ENCODE data around the gene IL5. TPM values are rescaled to one million over a fixed set of nuclear protein-coding genes. Genes with fewer than 3 reads are reported as not detected.

The IL5 gene
- total and polyA plus RNA-seq, 2 donors (not counting 3 experiments of a cell fraction or from before 2014, with no cell fraction given), result not detected

GRCh38 chr5:132530946-132531345 is 12.4 kb downstream of the IL5 start:
- Histone ChIP-seq H3K4me1 (ENCODE audit: control insufficient read depth, extremely low read depth, insufficient read depth, low read length) (no peaks in the 10 kb centered on the region), H3K36me3 (ENCODE audit: control insufficient read depth in 2 of 2, extremely low read depth in 1 of 2, insufficient read depth in 2 of 2, low read length in 2 of 2) (no peaks in the 10 kb centered on the region), H3K27me3 (ENCODE audit: control insufficient read depth in 2 of 2, insufficient read depth in 2 of 2, low read length in 2 of 2) (peaks cover 23 to 29% of the 10 kb centered on the region in 2 experiments), H3K27ac (ENCODE audit: insufficient read depth, low read depth, low read length) (no peak overlapping the region), H3K9ac (replicated peaks; ENCODE audit: extremely low read depth, insufficient read depth, low read length) (no peak overlapping the region), H3K9me3 (replicated peaks; ENCODE audit: control insufficient read depth, insufficient read depth, low read length) (no peaks in the 10 kb centered on the region), H2AFZ (ENCODE audit: low read depth, low read length) (no peak overlapping the region), H4K20me1 (replicated peaks; ENCODE audit: control insufficient read depth, extremely low read depth, insufficient read depth, low read length) (no peaks in the 10 kb centered on the region), H3K79me2 (ENCODE audit: control insufficient read depth, insufficient read depth, low read length) (no peaks in the 10 kb centered on the region), H3K9me1 (replicated peaks; ENCODE audit: control insufficient read depth, extremely low read depth, insufficient read depth, low read length) (no peaks in the 10 kb centered on the region), H3K4me2 (ENCODE audit: insufficient read depth, low read length) (no peak overlapping the region), H3K4me3 (replicated peaks in 1 of 3; ENCODE audit: insufficient read depth in 1 of 3, low read depth in 1 of 3, low read length in 3 of 3) (no peak overlapping the region)
- ChIA-PET CTCF (interaction anchor here (1.0 kb wide), 1 partner anchor 117 kb away, joined by 3 read pairs; no protein-coding TSS in a partner anchor), POLR2A (no interaction called here)
- FAIRE-seq (no peak), DNase-seq (ENCODE audit: low read depth, low spot score) (no peak)
- TF ChIP-seq MAX (IDR thresholded peaks at IDR 0.05; ENCODE audit: insufficient read depth, insufficient read length) (no peak), EZH2 (IDR thresholded peaks at IDR 0.05; ENCODE audit: borderline replicate concordance, low read depth, low read length, severe bottlenecking) (no peak), FOS (IDR thresholded peaks at IDR 0.05; ENCODE audit: borderline replicate concordance, insufficient read depth, low read length) (no peak), GATA2 (IDR thresholded peaks at IDR 0.05; ENCODE audit: insufficient read depth, insufficient read length, low read depth, low read length) (no peak), JUN (IDR thresholded peaks at IDR 0.05; ENCODE audit: borderline replicate concordance, insufficient read depth, insufficient read length, low read depth) (no peak), POLR2AphosphoS5 (IDR thresholded peaks at IDR 0.05; ENCODE audit: insufficient read depth, low read depth, low read length) (no peak), CTCF (IDR thresholded peaks at IDR 0.05; ENCODE audit: extremely low read depth in 1 of 2, insufficient read depth in 1 of 2, low read depth in 1 of 2, low read length in 2 of 2) (no peak), MYC (IDR thresholded peaks at IDR 0.05; ENCODE audit: low read depth, low read length) (no peak)
- BruUV-seq (replicated peaks), result no TSS peak
- dilution Hi-C loops (cut with MboI; ENCODE audit: extremely low pct_ligation_motif_present, low sequenced_read_pairs) (no loop called here), intact Hi-C loops (cut with micrococcal nuclease) (no loop called here)

All from endothelial cell of umbilical vein (primary cell).